ENCODE results near the gene DOCK4. TPM values are rescaled to one million over a fixed set of nuclear protein-coding genes. Genes with fewer than 3 reads are reported as not detected.

Gene DOCK4
- total and polyA plus RNA-seq, 2 of the 8 experiments (the other 6 are each of a cell fraction or from before 2014, with no cell fraction given) = 5.1 to 23.6 TPM

DNA sequence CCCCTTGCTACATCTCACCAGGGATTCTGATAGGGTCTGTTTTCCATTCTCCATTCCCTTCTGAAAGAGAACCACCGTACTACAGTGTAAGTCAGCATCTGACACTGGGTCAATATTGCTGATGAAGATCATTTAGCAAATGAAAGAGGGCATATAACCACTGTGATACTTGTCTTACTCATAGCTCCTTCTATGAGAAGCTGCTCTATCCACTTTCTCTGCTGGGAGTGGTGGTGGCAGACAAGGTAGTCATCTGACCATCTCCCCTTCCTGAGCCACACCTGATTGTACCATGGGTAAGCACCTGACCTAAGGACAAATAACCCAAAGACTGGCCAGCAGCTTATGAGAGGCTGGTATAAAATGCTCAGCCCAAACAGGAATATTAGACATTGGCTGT is 220.4 kb downstream of the DOCK4 start:
- Histone ChIP-seq H3K23me2 (ENCODE audit: low read depth, low read length) (no peaks in the 10 kb centered on the region), H3K27me3 (replicated peaks in 1 of 4; ENCODE audit: control insufficient read depth in 3 of 4, extremely low read depth in 1 of 4, insufficient read depth in 3 of 4, low read length in 3 of 4) (no peaks in the 10 kb centered on the region), H2BK20ac (ENCODE audit: low read length) (no peak overlapping the region), H4K91ac (replicated peaks; ENCODE audit: insufficient read length, low read length) (no peak overlapping the region), H3K14ac (ENCODE audit: insufficient read length) (no peak overlapping the region), H3K56ac (replicated peaks; ENCODE audit: insufficient read length, low read depth, low read length) (no peak overlapping the region), H2AFZ (ENCODE audit: low read length) (no peak overlapping the region), H2BK120ac (replicated peaks; ENCODE audit: low read depth, low read length) (no peak overlapping the region), H3K4me3 (ENCODE audit: extremely low read depth in 1 of 4, insufficient read depth in 2 of 4, low read depth in 3 of 4, low read length in 4 of 4) (no peak overlapping the region), H3K4me2 (ENCODE audit: insufficient read depth in 1 of 2, low read depth in 2 of 2, low read length in 2 of 2) (no peak overlapping the region), H3K9ac (replicated peaks in 1 of 4; ENCODE audit: extremely low read depth in 1 of 4, low read depth in 3 of 4, low read length in 3 of 4) (no peak overlapping the region), H3K4ac (replicated peaks; ENCODE audit: insufficient read length, low read depth, low read length) (no peak overlapping the region), H4K8ac (ENCODE audit: extremely low read depth, insufficient read depth, low read length) (no peak overlapping the region), H3K79me2 (ENCODE audit: control insufficient read depth in 1 of 2, insufficient read depth in 2 of 2, low read length in 2 of 2) (no peaks in the 10 kb centered on the region), H3K9me3 (ENCODE audit: insufficient read depth in 2 of 2, low read depth in 1 of 2, low read length in 1 of 2) (no peaks in the 10 kb centered on the region), H3K36me3 (ENCODE audit: control insufficient read depth in 2 of 4, insufficient read depth in 4 of 4, low read length in 3 of 4) (no peaks in the 10 kb centered on the region; a peak in 2 of 8 replicates), H3K18ac (ENCODE audit: extremely low read depth, low read length) (no peak overlapping the region), H2BK5ac (ENCODE audit: low read depth, low read length) (no peak overlapping the region), H3K79me1 (ENCODE audit: low read depth, low read length) (no peaks in the 10 kb centered on the region), H4K20me1 (replicated peaks in 1 of 2; ENCODE audit: control insufficient read depth in 1 of 2, insufficient read depth in 2 of 2, low read length in 2 of 2) (no peaks in the 10 kb centered on the region), H3K23ac (ENCODE audit: insufficient read length) (no peak overlapping the region), H2BK15ac (ENCODE audit: low read length) (no peak overlapping the region), H2BK12ac (ENCODE audit: low read depth, low read length) (no peak overlapping the region), H2AK5ac (ENCODE audit: low read depth, low read length) (no peak overlapping the region), H3K27ac (ENCODE audit: low read depth, low read length) (no peak overlapping the region), H3K4me1 (replicated peaks in 1 of 4; ENCODE audit: control insufficient read depth in 3 of 4, insufficient read depth in 4 of 4, low read length in 3 of 4) (no peaks in the 10 kb centered on the region), H4K5ac (ENCODE audit: insufficient read length, low read depth, low read length) (no peak overlapping the region)
- WGBS, 2 experiments (ENCODE audit: extremely low coverage in 1 of 2, insufficient coverage in 1 of 2, insufficient read length in 1 of 2, insufficient replicate concordance in 2 of 2, low coverage in 1 of 2, low lambda C conversion rate in 2 of 2, missing lambda C conversion rate in 1 of 2) = 100% methylated on average over 1 of the region's 1 CpG; no CpG with 5 or more reads in 1 of the 2 experiments
- DNase-seq (ENCODE audit: low read depth in 1 of 2, low spot score in 2 of 2) (no peak), FAIRE-seq (no peak)
- CTCF ChIA-PET (ENCODE audit: partially characterized antibody) = interaction anchor here (0.6 kb wide), 1 partner anchor 130 kb away, joined by 3 read pairs; no protein-coding TSS in a partner anchor
- POLR2A ChIA-PET (ENCODE audit: partially characterized antibody) = no interaction called here
- TF ChIP-seq KDM1A (IDR thresholded peaks at IDR 0.05; ENCODE audit: borderline replicate concordance, low read length) = no peak
- no peak for TF ChIP-seq CBX8 (IDR thresholded peaks at IDR 0.05; ENCODE audit: borderline replicate concordance, low read depth, low read length)
- TF ChIP-seq POLR2A (IDR thresholded peaks at IDR 0.05; ENCODE audit: control extremely low read depth in 1 of 2, low read depth in 2 of 2, low read length in 2 of 2) = no peak
- TF ChIP-seq KDM5A (IDR thresholded peaks at IDR 0.05; ENCODE audit: low read length) = no peak
- TF ChIP-seq TAF1 (IDR thresholded peaks at IDR 0.05; ENCODE audit: low read depth, low read length) = no peak
- no peak for TF ChIP-seq GTF2F1 (IDR thresholded peaks at IDR 0.05; ENCODE audit: borderline replicate concordance, low read depth, low read length)
- no peak for TF ChIP-seq CREB1 (IDR thresholded peaks at IDR 0.05)
- TF ChIP-seq CTBP2 (IDR thresholded peaks at IDR 0.05; ENCODE audit: borderline replicate concordance, insufficient read depth, insufficient read length, low read length) = no peak
- TF ChIP-seq BRCA1 (IDR thresholded peaks at IDR 0.05; ENCODE audit: low read depth, low read length) = no peak
- no peak for TF ChIP-seq ASH2L (IDR thresholded peaks at IDR 0.05; ENCODE audit: low read length)
- TF ChIP-seq SIN3A (conservative IDR thresholded peaks at IDR 0.05 in 1 of 2, IDR thresholded peaks at IDR 0.05 in 1 of 2; ENCODE audit: low read depth in 1 of 2, low read length in 2 of 2) = no peak

All from H1 (cell line).